Mucosa of stomach (tissue), 1 donor: ENCODE results near the gene DYNC1I2.
"Not testable (repeated sequence)": the region's sequence is repeated elsewhere in the genome, so short reads cannot be mapped to it uniquely, and the experiment has no call there.

ENCODE experiments used
- H3K27me3 ChIP-seq: one replicate; pipeline ENCODE4 v1.7.0; 2013; ENCODE audit warnings: mild to moderate bottlenecking, low read length; ENCODE audit not compliant: control insufficient read depth, insufficient read depth
- H3K36me3 ChIP-seq: one replicate; pipeline ENCODE4 v1.7.0; 2013; ENCODE audit warnings: low read length; ENCODE audit not compliant: control insufficient read depth, insufficient read depth
- H3K4me1 ChIP-seq: one replicate; pipeline ENCODE4 v1.7.0; 2013; ENCODE audit warnings: mild to moderate bottlenecking, low read length; ENCODE audit not compliant: control insufficient read depth, insufficient read depth
- H3K4me3 ChIP-seq: one replicate; pipeline ENCODE4 v1.7.0; 2013; ENCODE audit warnings: low read length
- H3K9ac ChIP-seq: one replicate; pipeline ENCODE4 v1.7.0; 2013; ENCODE audit warnings: mild to moderate bottlenecking, low read length, moderate library complexity
- H3K9me3 ChIP-seq: one replicate; pipeline ENCODE4 v1.7.0; 2013; ENCODE audit warnings: mild to moderate bottlenecking, low read length, moderate library complexity; ENCODE audit not compliant: control insufficient read depth
- donor health status: Pancreatic carcinoma.

DYNC1I2 gene

GRCh38 chr2:171758762-171759161, 71.5 kb downstream of the DYNC1I2 start:
- not testable (repeated sequence) for H3K27me3 ChIP-seq, H3K9me3 ChIP-seq, H3K36me3 ChIP-seq, H3K4me3 ChIP-seq, H3K9ac ChIP-seq, H3K4me1 ChIP-seq

GRCh38 chr2:171761176-171761575, 73.9 kb downstream of the DYNC1I2 start:
- H3K4me3 ChIP-seq, H3K9ac ChIP-seq, H3K27me3 ChIP-seq, H3K9me3 ChIP-seq, H3K4me1 ChIP-seq, H3K36me3 ChIP-seq: not testable (repeated sequence)

DNA sequence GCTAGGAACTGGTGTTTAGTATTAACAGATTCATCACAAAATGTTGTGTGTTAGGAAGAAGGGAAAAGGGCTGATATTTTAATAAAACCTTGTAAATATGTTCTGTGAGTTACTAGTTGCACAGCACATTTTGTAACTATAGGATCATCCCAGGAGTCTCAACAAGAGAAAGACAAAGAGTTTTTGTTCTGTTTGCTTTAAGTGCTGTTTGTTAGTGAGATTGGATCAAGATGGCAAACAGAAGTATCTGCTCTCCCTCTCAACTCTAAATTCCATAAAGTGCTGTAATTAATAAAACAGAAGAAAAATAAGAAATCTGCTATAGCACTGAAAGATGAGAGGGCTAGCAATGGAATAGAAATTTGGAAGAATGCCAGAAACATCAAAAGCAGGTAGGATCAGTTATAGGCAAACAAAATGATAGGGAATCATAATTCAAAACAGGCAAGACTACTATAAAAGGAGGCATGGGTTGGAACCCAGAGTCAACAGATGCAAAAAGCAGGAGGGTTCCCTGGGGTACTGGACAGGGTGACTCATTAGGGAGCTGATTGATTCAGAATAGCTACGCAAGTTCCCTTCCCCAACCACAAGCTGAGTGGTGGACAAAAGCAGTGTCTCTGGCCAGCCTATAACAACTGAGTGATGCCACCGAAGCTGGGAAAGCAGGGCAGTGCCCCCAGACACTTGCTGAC, 75.8 kb downstream of the DYNC1I2 start:
- H3K4me1 ChIP-seq: no peaks in the 10 kb centered on the region

GRCh38 chr2:171763602-171764001, 76.3 kb downstream of the DYNC1I2 start:
- no peaks in the 10 kb centered on the region for H3K4me1 ChIP-seq
- H3K4me3 ChIP-seq: no peak overlapping the region
- H3K9me3 ChIP-seq: no peaks in the 10 kb centered on the region
- no peaks in the 10 kb centered on the region for H3K36me3 ChIP-seq
- no peaks in the 10 kb centered on the region for H3K27me3 ChIP-seq
- no peak overlapping the region for H3K9ac ChIP-seq

More for the DNA sequence above, 75.8 kb downstream of the DYNC1I2 start:
- Histone ChIP-seq H3K27me3 (no peaks in the 10 kb centered on the region), H3K36me3 (no peaks in the 10 kb centered on the region), H3K4me3 (no peak overlapping the region), H3K9ac (no peak overlapping the region), H3K9me3 (no peaks in the 10 kb centered on the region)

- Histone ChIP-seq H3K9me3 (no peaks in the 10 kb centered on the region), H3K27me3 (no peaks in the 10 kb centered on the region), H3K4me1 (no peaks in the 10 kb centered on the region), H3K9ac (no peak overlapping the region), H3K36me3 (no peaks in the 10 kb centered on the region), H3K4me3 (no peak overlapping the region)
Measured at GRCh38 chr2:171771463-171771862, 84.2 kb downstream of the DYNC1I2 start.

- no peaks in the 10 kb centered on the region for H3K36me3 ChIP-seq
- H3K27me3 ChIP-seq: no peaks in the 10 kb centered on the region
- H3K9ac ChIP-seq: no peak overlapping the region
- no peaks in the 10 kb centered on the region for H3K9me3 ChIP-seq
- no peaks in the 10 kb centered on the region for H3K4me1 ChIP-seq
- no peak overlapping the region for H3K4me3 ChIP-seq
Measured at GRCh38 chr2:171772373-171772772, 85.1 kb downstream of the DYNC1I2 start.

DNA sequence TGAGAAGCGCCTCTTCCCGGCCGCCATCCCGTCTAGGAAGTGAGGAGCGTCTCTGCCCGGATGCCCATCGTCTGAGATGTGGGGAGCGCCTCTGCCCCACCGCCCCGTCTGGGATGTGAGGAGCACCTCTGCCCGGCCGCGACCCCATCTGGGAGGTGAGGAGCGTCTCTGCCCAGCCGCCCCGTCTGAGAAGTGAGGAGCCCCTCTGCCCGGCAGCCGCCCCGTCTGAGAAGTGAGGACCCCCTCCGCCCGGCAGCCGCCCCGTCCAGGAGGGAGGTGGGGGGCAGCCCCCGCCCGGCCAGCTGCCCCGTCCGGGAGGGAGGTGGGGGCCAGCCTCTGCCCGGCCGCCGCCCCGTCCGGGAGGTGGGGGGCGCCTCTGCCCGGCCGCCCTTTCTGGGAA, 87.3 kb downstream of the DYNC1I2 start:
- not testable (repeated sequence) for H3K9me3 ChIP-seq, H3K36me3 ChIP-seq, H3K9ac ChIP-seq, H3K4me1 ChIP-seq, H3K27me3 ChIP-seq, H3K4me3 ChIP-seq

DNA sequence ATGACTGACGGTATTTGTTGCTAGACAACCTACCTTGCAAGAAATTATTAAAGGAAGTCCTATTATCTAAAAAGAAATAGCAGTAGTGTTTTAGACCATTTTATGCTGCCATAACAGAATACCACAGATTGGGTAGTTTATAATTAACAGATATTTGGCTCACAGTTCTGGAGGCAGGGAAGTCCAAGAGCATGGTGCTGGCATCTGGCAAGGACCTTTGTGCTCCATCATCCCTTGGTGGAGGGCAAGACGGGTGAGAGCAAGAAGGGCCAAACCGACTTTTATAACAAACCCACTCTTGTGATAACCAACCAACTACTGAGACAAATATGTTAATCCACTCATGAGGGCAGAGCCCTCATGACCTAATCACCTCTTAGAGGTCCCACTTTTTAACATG, 91.2 kb downstream of the DYNC1I2 start:
- H3K4me3 ChIP-seq: no peak overlapping the region
- no peak overlapping the region for H3K9ac ChIP-seq
- no peaks in the 10 kb centered on the region for H3K36me3 ChIP-seq
- H3K4me1 ChIP-seq: no peaks in the 10 kb centered on the region
- no peaks in the 10 kb centered on the region for H3K9me3 ChIP-seq
- H3K27me3 ChIP-seq: no peaks in the 10 kb centered on the region

- H3K9me3 ChIP-seq: no peaks in the 10 kb centered on the region
- peaks cover 4% of the 10 kb centered on the region for H3K27me3 ChIP-seq
- no peaks in the 10 kb centered on the region for H3K36me3 ChIP-seq
- no peak overlapping the region for H3K9ac ChIP-seq
- H3K4me1 ChIP-seq: peaks cover 18% of the 10 kb centered on the region
- H3K4me3 ChIP-seq: no peak overlapping the region
Measured at GRCh38 chr2:171785450-171785849, 98.2 kb downstream of the DYNC1I2 start.

DNA sequence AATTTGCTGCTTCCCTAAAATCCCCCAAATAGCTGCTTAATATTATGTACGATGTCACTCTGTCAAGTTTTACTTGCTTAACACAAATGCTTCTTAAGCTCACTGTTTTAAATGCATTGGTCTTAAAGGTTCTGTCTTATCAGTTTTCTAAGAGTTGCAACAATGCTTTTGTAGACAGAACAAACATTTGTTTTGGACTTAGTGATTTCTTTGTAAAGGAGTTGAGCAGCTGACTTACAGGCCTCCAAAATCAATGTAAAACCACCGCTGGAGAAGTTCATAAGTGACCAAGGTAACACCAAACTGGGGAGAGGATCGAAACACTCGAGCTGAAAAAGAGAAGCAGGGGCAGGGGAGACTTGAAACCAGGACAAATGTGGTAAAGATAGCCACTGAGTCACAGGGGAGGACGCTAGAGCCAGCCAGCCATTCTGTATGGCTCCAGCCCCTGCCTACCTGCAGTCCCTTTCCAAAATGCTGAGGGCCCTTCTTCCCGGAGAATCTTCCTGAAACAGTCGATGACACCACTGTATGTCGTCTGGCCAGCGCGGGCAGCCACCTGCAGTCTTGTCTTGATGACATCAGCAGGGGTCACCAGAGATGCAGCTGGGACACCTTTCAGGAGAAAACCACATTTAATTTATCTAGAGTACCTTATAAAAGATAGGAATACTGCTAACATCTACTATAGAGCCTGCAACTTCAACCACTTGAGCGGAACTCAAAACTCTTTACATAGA, 100.2 kb downstream of the DYNC1I2 start:
- H3K36me3 ChIP-seq: no peaks in the 10 kb centered on the region
- H3K4me1 ChIP-seq: peaks cover 18% of the 10 kb centered on the region
- no peaks in the 10 kb centered on the region for H3K9me3 ChIP-seq
- H3K27me3 ChIP-seq: peaks cover 4% of the 10 kb centered on the region
- no peak overlapping the region for H3K4me3 ChIP-seq
- no peak overlapping the region for H3K9ac ChIP-seq

GRCh38 chr2:171788316-171788993, 101.2 kb downstream of the DYNC1I2 start:
- Histone ChIP-seq H3K9ac (no peak overlapping the region), H3K4me3 (no peak overlapping the region), H3K4me1 (peaks cover 18% of the 10 kb centered on the region), H3K9me3 (no peaks in the 10 kb centered on the region), H3K36me3 (no peaks in the 10 kb centered on the region), H3K27me3 (peaks cover 4% of the 10 kb centered on the region)

DNA sequence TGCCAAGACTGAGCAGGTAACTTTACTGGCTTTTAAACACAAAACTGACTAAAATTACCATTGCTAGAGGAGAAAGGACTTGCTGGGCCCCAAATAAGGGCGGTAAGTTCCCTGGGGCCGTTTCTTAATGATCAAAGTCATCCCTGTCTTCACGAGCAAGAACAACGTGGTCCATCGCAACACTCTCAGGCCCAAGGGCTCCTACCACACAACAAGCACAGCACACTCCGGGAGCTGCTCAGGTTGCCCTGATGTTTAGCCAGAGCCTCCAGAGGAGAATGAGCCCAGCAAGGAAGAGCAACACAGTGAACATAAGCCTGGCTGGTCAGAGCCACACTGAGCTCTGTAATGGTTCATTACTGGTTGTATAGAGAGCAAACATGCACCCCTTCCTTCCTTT, 102.7 kb downstream of the DYNC1I2 start:
- Histone ChIP-seq H3K36me3 (no peaks in the 10 kb centered on the region), H3K9me3 (no peaks in the 10 kb centered on the region), H3K9ac (no peak overlapping the region), H3K27me3 (peaks cover 4% of the 10 kb centered on the region), H3K4me1 (peaks cover 18% of the 10 kb centered on the region), H3K4me3 (no peak overlapping the region)
